ENCODE measurements around the gene LTN1. TPM values are rescaled to one million over a fixed set of nuclear protein-coding genes. Genes with fewer than 3 reads are reported as not detected.
"Not testable (repeated sequence)": the region's sequence is repeated elsewhere in the genome, so short reads cannot be mapped to it uniquely, and the experiment has no call there.

LTN1 gene
- total RNA-seq, 1 experiment from 2014 or later: 8.7 TPM

GRCh38 chr21:28936036-28936435 lies 56.6 kb downstream of the LTN1 start:
- ChIA-PET RAD21 (ENCODE audit: low non-redundant PET in 1 of 2, low total read pairs in 2 of 2, uncharacterized antibody in 2 of 2, unreplicated experiment in 2 of 2) (no interaction called here), CTCF (no interaction called here), POLR2A (no interaction called here)
- ATAC-seq (no peak), DNase-seq (ENCODE audit: low read depth, low spot score) (no peak)
- no peak overlapping the region for H3K4me3 ChIP-seq (replicated peaks in 1 of 2; ENCODE audit: low read depth in 1 of 2, low read length in 2 of 2)
- H3K9me3 ChIP-seq (ENCODE audit: control insufficient read depth in 1 of 2, insufficient read depth in 1 of 2, low read depth in 1 of 2, low read length in 2 of 2): no peaks in the 10 kb centered on the region
- H3K27me3 ChIP-seq (ENCODE audit: insufficient read depth, low read length): no peaks in the 10 kb centered on the region
- H2AFZ ChIP-seq (ENCODE audit: low read depth, low read length, poor library complexity, severe bottlenecking): no peak overlapping the region
- intact Hi-C loops (cut with micrococcal nuclease): no loop called here
- no peaks in the 10 kb centered on the region for H3K4me1 ChIP-seq (ENCODE audit: control insufficient read depth in 1 of 2, insufficient read depth in 2 of 2, low read length in 2 of 2)
- BruUV-seq (replicated peaks): no TSS peak
- H4K20me1 ChIP-seq (ENCODE audit: insufficient read depth): no peaks in the 10 kb centered on the region
- peaks cover 15 to 20% of the 10 kb centered on the region in 2 experiments; a peak in 3 of 4 replicates for H3K36me3 ChIP-seq (ENCODE audit: control insufficient read depth in 1 of 2, insufficient read depth in 2 of 2, low read length in 2 of 2)
- H3K27ac ChIP-seq (ENCODE audit: low read depth, low read length): no peak overlapping the region
- no peak for TF ChIP-seq EZH2phosphoT487 (IDR thresholded peaks at IDR 0.05; ENCODE audit: borderline replicate concordance)
- TF ChIP-seq ELF1 (IDR thresholded peaks at IDR 0.05; ENCODE audit: borderline replicate concordance, low read depth): no peak
- TF ChIP-seq TCF7L2 (IDR thresholded peaks at IDR 0.05; ENCODE audit: borderline replicate concordance, extremely low read depth, insufficient read depth, insufficient read length): no peak
- no peak for TF ChIP-seq POLR2A (IDR thresholded peaks at IDR 0.05; ENCODE audit: borderline replicate concordance, extremely low read depth, insufficient read depth, insufficient read length)
- H3K4me2 ChIP-seq (ENCODE audit: low read length): no peak overlapping the region
- H3K79me2 ChIP-seq (ENCODE audit: insufficient read depth, low read length): no peaks in the 10 kb centered on the region
- H3K9me2 ChIP-seq (ENCODE audit: insufficient read depth): no peaks in the 10 kb centered on the region
- no peak overlapping the region for H3K9ac ChIP-seq (ENCODE audit: low read length)

DNA sequence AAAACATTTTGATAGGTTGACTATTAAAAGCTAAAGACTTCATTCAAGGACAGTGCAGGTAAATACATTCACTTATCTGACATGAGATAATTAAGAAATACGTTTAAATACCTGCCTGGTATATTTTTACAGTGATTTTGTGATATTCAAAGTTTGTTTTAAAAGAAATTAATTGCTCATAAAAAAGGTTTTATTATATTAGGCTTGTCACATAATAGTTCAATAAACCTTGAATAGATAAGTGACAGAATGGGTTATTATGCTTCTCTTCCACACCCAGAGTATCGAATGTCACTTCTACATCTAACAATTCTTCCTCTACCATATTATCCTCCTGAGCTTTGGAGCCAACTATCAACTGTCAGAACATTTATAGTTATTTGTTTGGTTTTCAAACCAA lies 60.0 kb downstream of the LTN1 start:
- intact Hi-C loops (cut with micrococcal nuclease): no loop called here
- H2AFZ ChIP-seq (ENCODE audit: low read depth, low read length, poor library complexity, severe bottlenecking): no peak overlapping the region

GRCh38 chr21:28931708-28932372 lies 60.8 kb downstream of the LTN1 start:
- CTCF ChIA-PET; ATAC-seq; RAD21 ChIA-PET (ENCODE audit: low non-redundant PET in 1 of 2, low total read pairs in 2 of 2, uncharacterized antibody in 2 of 2, unreplicated experiment in 2 of 2); H3K27ac ChIP-seq (ENCODE audit: low read depth, low read length); H3K4me3 ChIP-seq (replicated peaks in 1 of 2; ENCODE audit: low read depth in 1 of 2, low read length in 2 of 2); H4K20me1 ChIP-seq (ENCODE audit: insufficient read depth); POLR2A ChIA-PET; BruUV-seq (replicated peaks); H3K27me3 ChIP-seq (ENCODE audit: insufficient read depth, low read length); H3K9ac ChIP-seq (ENCODE audit: low read length); H3K9me3 ChIP-seq (ENCODE audit: control insufficient read depth in 1 of 2, insufficient read depth in 1 of 2, low read depth in 1 of 2, low read length in 2 of 2); DNase-seq (ENCODE audit: low read depth, low spot score); H2AFZ ChIP-seq (ENCODE audit: low read depth, low read length, poor library complexity, severe bottlenecking); H3K79me2 ChIP-seq (ENCODE audit: insufficient read depth, low read length); H3K4me1 ChIP-seq (ENCODE audit: control insufficient read depth in 1 of 2, insufficient read depth in 2 of 2, low read length in 2 of 2); H3K9me2 ChIP-seq (ENCODE audit: insufficient read depth); intact Hi-C loops (cut with micrococcal nuclease); H3K4me2 ChIP-seq (ENCODE audit: low read length): not testable (repeated sequence)
- H3K36me3 ChIP-seq (ENCODE audit: control insufficient read depth in 1 of 2, insufficient read depth in 2 of 2, low read length in 2 of 2): peaks cover 10 to 12% of the 10 kb centered on the region in 2 experiments; a peak in 3 of 4 replicates

More for the DNA sequence above, 60.0 kb downstream of the LTN1 start:
- CTCF ChIA-PET: interaction anchor here (1.2 kb wide), 1 partner anchor 188 kb away, joined by 3 read pairs; no protein-coding TSS in a partner anchor
- POLR2A ChIA-PET: no interaction called here
- Histone ChIP-seq H3K4me1 (ENCODE audit: control insufficient read depth in 1 of 2, insufficient read depth in 2 of 2, low read length in 2 of 2) (no peaks in the 10 kb centered on the region), H4K20me1 (ENCODE audit: insufficient read depth) (no peaks in the 10 kb centered on the region), H3K79me2 (ENCODE audit: insufficient read depth, low read length) (no peaks in the 10 kb centered on the region), H3K4me3 (replicated peaks in 1 of 2; ENCODE audit: low read depth in 1 of 2, low read length in 2 of 2) (no peak overlapping the region), H3K4me2 (ENCODE audit: low read length) (no peak overlapping the region), H3K9ac (ENCODE audit: low read length) (no peak overlapping the region), H3K9me3 (ENCODE audit: control insufficient read depth in 1 of 2, insufficient read depth in 1 of 2, low read depth in 1 of 2, low read length in 2 of 2) (no peaks in the 10 kb centered on the region), H3K27ac (ENCODE audit: low read depth, low read length) (no peak overlapping the region), H3K9me2 (ENCODE audit: insufficient read depth) (no peaks in the 10 kb centered on the region), H3K36me3 (ENCODE audit: control insufficient read depth in 1 of 2, insufficient read depth in 2 of 2, low read length in 2 of 2) (peaks cover 12 to 14% of the 10 kb centered on the region in 2 experiments; a peak in 3 of 4 replicates), H3K27me3 (ENCODE audit: insufficient read depth, low read length) (no peaks in the 10 kb centered on the region)
- BruUV-seq (replicated peaks): no TSS peak
- DNase-seq (ENCODE audit: low read depth, low spot score): no peak
- TF ChIP-seq POLR2A (IDR thresholded peaks at IDR 0.05; ENCODE audit: borderline replicate concordance, extremely low read depth, insufficient read depth, insufficient read length): no peak
- no peak for TF ChIP-seq RAD21 (IDR thresholded peaks at IDR 0.05; ENCODE audit: low read depth)
- no peak for TF ChIP-seq ZNF274 (IDR thresholded peaks at IDR 0.05; ENCODE audit: low read depth, low read length)
- ATAC-seq: no peak
- RAD21 ChIA-PET (ENCODE audit: low non-redundant PET in 1 of 2, low total read pairs in 2 of 2, uncharacterized antibody in 2 of 2, unreplicated experiment in 2 of 2): no interaction called here

All from HCT116 (cell line).